DMS 273 (cell line): ENCODE data around the gene ACTR6.
"Not testable (repeated sequence)": the region's sequence is repeated elsewhere in the genome, so short reads cannot be mapped to it uniquely, and the experiment has no call there.

Source experiments
- DNase-seq: peaks from one replicate; lab custom pipeline; 2025; ENCODE audit not compliant: unreplicated experiment; lab: John Stamatoyannopoulos, UW

ACTR6 gene

DNA sequence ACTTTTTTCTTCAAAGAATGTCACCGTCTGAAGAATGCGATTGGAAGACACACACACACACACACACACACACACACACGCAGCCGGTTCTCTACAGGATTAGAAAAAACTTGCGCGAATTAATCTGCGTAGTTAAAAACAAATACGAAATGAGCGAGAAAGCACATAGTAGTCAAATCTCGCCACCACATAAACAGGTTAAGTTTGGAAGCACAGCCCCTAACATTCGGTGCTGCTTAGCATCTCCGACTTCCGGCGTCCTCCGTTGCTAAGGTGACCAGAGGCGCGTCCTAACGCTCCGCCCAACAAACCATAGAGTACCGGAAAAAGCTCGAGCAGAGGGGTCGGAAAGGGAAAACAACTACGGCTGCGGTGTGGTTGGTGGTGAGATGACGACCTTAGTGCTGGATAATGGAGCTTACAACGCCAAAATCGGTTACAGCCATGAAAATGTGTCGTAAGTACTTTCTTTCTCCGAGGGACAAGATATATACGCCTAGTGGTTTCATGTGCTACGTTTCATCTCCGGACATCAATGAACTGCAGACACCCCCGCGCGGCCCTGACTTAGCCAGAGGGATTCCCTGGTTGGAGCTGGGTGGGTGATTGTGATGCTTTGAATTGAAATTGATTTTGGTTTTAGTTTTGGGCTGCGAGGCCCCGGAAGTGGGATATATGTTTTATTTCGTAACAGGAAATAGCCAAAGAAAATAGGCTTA, at the start of gene ACTR6:
Gene ACTR6 (plus strand): TSS at position 353 of the 719 bp plus-strand sequence. CDS start 37 bp downstream, at position 390.
- peak; percentile 97 for DNase-seq

DNA sequence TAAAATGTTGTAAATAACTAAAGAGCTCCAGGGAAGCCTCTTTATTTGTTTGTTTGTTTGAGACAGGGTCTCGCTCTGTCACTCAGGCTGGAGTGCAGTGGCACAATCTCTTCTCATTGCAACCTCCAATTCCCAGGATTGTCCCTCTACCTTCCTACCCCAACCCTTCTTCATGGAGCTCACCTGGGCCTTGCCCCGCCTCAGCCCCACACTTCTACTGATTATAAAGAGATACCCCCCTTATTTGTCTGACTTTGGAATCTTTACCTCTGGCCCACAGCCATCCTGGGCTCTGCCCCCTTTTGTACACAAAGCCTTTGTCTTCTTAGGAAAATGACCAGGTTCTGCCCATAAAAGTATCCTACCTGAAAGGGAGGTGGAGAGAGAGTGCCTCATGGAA, 48.8 kb upstream of the ACTR6 start:
- DNase-seq = no peak

DNA sequence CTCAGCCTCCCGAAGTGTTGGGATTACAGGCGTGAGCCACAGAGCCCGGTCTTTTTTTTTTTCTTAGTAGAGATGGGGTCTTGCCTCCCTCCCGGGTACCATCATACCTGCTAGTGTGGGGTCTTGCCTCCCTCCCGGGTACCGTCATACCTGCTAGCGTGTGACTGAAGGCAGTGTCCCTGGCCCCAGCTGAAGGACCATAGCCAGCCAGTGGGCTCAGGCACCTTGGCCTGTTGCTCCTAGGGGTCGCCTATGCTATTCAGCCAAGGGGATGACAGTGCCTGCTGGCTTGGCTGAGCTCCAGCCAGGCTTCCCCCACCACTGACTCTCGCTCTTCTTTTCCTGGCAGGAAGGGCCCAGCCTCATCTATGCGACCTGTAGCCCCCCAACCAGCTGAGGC, 47.5 kb upstream of the ACTR6 start:
- DNase-seq = no peak

DNA sequence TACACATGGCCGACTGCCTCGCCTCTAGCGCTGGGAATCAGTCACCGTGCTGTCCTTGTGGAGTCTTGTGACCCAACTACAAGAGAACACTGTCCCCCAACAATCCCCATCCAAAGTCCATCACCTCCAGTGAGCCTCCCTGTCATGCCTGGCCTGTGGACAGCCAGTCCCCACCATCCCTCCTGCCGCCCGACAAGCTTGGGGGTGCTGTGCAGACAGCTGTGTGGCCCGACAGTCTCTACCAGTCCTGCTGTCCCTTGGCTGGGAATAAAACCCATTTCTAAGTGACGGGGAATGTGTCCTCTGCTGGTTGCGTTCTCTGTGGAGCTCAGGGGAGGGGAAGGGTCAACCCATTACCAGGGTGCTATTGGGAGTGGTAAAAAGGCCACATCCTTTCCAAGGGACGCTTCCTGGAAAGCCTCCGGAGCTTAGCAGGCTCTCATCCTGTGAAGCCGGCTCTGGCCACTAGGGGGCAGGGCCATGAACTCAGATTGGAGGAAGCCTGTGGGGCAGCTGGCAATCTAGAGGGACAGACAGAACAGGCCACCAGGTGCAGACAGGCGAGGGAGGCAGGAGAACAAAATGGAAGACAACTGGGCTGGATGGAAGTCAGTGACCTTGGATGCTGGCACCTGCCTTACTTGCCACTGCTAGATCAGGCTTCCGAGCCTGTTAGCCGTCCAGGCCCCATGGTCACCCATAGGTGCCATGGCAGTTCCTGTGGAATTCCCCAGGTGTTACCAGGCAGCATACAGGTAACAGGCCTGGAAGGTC, 46.0 kb upstream of the ACTR6 start:
- DNase-seq = peak; percentile 81

DNA sequence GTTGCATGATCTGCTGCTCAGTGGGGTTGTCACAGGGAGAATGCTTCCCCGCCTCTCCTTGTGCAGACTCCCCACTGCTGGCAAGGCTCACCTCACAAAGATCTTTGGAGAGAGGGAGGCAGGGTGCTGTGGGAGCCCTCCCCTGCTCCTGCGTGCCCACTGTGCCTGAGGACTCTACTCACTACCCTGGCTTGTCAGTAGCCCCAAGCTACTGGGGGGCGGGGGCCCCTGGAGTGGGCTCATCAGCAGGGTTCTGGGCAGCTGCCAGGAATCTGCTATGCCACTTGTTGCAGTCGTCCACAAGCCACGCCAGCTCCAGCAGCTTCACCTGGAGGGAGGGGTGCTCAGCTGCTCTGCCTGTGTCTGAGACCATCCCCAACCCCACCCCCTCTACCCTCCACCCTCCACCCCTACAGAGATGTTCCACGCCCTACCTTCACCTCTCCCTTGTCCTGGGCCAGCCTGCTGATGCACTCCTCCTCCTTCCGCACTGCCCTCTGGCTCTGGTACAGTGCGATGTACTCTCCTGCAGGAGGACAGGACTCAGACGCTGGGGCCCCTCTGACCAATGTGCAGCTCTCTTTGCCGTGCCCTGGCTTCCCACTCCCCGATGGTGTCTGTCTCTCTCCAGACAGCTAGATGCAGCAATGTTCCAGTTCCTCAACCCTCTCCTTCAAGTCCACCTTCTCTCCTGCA, 43.7 kb upstream of the ACTR6 start:
- DNase-seq = peak; percentile 8

DNA sequence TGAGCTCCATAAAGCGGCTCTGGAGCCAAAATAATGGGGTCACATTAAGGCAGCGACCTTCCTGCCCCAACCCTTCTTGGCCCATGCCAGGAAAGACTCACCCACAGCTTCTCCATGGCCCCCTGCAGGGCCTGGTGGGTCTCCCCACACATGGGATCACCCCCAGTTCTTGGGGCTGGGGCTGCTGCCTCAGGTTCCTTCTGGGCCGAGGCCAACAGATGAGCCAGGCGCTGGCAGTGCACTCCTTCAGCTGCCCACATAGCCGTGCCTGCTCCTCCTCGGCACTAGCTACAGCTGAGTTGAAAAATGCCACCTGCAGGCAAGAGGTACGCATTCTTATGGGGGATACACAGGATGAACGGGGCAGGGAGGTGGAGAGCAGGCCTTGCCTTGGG, 43.2 kb upstream of the ACTR6 start:
- no peak for DNase-seq

DNA sequence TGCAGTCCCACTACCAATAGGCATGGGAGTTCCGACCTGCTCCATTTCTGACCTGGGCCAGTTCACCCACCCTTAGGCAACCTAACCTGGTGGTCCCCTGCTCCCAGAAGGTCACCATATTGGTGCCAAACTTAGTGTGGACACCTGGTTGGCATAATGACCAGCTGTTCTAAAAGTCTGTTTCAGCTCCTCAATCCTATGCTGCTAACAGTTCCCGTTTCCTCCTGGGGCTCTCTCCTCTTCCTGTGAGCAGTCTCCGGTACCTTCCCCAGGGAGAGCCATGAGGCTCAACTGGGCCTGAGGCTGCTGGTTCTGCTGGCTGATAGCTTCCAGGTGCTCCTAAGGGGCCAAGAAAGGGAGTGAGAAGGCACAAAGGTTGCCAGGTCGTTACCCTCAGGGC, 42.1 kb upstream of the ACTR6 start:
- no peak for DNase-seq

DNA sequence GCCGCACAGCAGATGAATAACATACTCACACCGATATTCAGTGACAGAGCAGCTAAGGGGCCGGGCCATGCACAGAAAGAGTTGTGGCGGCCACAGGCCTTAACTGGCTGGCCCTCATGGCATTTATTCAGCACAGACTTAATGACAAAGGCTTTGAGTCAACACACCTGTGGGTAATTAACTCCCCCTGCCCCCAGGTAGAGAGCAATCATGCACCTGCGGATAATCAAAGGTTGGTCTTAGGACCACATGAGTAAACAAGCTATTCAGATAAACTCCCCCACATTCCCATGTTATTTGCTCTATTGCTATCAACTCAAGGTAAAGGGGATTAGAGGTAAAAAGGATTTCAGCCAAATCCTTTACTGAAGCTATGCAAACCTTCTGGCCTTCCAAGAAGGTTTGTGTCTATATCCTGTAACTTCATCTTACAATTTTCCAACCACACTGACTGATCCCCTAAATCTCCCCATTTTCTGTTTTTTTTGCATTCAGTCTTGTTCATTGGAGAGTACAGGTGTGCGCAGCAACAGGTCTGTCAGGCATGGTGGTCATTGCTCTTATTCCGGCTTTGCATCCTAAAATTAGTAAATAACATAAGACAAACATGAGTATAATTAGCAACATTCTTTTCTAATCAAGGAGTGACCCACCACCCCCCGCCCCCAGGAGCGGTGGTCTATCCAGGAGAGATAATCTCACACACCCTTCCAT, 41.1 kb upstream of the ACTR6 start:
- DNase-seq = no peak

DNA sequence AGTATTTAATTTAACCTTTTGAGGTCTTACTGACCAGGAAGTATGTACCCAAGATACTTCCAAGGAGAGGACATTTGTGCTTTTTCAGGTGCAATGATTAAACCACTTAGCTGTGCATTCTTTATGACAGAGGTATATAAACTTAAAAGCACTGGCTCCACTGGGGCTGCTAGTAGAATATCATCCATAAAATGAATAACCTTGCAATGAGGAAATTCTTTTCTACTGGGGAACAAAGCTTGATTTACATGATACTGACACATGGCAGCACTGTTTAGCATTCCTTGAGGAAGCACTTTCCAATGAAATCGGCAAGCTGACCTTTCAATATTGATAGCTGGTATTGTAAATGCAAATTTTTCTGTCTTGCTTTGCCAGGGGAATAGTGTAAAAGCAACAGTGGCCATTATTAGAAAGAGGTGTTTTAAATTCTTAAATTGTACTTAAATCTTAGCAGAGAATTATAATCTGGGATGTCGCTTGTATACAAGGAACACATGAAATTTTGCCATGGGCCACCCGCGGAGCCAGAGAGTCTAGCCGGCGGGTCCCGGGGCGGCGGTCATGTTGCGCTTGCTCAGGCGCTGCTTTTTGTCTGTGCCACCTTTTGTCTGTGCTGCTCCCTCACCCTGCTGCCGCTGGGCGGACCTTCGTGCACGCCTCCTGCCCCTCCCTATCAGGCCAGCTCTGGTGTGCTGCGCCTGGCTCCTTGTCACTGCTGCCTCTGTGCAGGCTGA, 37.0 kb upstream of the ACTR6 start:
- peak; percentile 88 for DNase-seq

DNA sequence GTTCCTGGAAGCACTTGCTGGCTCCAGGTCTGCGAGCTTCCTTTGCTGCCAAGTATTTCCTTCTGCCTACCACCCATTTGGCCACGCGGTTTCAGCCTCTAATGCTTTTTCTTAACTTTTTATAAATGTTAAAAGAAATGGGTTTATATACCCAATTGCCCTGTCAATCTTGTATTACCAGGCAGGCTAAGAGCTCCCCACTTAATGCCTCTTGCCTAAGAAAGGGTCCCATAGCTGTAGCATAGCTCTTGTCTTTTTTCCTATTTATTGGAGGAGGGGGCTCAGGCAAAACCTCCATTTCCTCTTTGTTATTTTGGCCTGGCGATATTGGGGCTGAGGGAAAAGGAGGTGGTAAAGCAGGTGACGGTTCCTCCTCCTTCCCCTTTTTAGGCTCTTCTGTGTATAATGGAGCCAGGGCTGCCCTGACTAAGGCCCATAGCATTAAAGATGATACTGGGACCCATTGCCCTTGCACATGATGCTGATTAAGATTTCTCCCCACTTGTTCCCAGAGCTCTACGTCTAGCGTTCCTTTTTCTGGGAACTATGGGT, 36.4 kb upstream of the ACTR6 start:
- no peak for DNase-seq

DNA sequence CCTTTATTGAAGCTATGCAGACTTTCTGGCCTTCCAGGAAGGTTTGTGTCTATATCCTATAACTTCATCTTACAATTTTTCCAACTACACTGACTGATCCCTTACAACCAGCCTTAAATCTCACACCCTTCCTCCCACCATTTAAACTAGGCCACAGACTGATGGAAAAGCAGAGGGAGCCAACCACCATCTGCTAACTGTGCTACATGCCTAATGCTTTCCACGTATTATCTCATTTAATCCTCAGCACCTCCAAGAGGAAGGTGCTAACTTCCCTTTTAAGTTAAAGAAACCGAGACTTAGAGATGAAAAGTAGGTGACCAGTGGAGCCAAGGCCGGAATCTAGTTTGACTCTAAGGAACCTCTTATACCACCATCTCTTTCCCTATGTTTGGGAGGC, 35.3 kb upstream of the ACTR6 start:
- no peak for DNase-seq

DNA sequence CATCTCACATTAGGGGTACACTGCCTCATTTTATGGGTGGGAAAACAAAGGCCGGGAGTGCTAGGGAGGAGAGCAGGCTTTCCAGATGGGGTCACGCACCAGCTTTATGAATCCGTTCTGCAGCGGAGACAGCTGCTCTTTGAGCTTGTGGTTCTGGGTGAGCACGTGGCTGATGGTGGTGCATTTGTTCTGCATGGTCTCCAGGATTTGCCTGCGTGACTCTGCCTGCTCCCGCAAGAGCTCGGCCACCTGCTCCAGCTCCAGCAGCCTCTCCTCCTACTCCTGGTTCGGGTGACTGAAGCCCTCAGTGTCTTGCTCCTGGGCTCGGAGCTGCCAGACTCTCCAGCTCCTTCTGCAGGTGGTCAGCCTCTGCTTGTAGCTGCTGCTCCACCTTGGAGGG, 34.4 kb upstream of the ACTR6 start:
- DNase-seq = no peak

DNA sequence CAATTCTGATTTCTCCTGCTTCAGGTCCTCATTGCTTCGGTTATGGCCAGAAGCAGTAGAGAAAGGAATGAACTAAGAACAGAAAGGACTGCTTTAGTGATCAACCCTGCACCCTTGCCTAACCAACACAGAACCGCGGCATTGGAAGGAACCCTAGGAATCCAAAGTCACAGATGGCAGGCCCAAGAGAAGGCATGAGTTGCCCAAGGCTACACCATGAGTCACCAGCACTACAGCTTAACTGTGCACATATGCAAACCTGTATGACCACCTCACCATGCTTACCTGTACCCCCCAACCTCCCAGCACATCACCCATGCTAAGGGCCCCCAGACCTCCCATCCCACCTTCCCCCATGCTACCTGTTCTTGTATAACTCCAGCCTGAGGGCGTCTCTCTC, 32.1 kb upstream of the ACTR6 start:
- DNase-seq = no peak

DNA sequence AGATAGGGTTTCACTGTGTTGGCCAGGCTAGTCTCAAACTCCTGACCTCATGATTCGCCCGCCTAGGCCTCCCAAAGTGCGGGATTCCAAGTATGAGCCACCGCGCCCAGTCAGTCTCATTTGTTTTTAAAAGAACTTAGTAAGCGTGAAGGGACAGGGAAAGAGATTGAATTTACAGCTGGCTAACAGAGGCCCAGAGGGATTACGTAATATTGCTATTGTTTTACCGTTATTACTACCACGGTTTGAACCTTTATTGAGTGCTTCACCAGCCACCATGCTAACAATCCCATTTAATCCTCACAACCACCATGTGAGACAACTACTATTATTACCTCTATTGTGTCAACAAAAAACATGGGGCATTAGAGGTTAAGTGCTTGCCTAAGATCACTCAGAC, 31.3 kb upstream of the ACTR6 start:
- DNase-seq = no peak

DNA sequence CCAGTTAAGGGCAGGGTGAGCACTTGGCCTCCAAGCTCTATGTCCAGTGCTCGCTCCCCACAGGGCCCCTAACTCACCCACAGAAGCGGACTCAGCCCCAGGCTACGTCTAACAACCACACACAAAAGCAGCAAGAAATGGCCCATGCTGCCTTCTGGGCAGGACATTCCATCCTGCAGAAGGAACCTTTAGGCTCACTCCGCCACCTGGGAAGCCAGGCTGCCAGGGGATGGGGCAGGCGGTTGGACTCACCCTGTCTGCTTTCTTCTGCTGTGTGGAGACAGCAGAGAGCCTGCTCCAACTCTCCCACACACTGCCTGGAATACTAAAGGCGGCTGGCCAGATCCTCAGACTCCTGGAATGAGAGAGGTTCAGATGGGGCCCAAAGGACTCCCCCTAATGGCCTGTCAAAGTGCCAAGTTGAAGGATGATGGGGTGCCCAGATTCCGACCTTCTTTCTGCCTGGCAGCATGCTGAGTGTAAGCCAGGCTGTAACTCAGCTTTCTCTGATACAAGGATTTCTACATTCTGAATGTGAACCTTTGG, 30.2 kb upstream of the ACTR6 start:
- no peak for DNase-seq

DNA sequence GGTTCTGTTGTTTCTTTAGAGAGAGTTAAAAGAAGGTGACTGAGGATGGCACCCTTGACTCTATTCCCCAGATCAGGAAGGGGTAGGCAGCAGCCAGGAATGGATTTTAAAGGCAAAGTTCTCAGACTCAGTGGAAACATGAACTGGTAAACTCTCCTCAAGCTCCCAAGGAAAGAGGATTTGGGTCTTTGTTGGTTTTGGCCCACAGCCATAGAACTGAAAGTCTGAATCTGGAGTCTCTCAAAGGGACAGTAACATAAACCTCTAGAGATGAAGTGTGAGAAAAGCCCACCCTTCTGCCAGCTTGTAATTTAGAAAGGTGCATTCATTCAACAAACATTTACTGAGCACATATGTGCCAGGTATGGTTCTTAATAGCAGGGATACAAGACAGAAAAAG, 29.4 kb upstream of the ACTR6 start:
- no peak for DNase-seq

DNA sequence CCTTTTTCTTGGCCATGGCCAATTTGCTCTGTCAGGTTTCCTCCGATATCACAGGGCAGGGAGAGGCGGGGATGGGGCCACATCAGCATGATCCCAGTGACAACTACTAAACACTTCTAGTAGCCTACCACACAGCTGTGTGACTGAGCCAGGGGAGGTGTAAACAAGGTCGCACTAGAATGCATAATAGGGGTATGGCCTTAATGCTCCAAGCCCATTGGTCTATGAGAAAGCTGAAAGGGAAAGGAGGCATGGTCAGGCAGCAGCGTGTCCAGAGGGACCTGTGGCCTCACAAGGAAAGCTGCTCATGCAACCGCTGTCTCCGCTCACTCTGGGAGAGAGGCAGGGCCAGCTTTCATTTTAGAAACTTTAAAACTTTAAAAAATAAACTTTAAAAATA, 27.5 kb upstream of the ACTR6 start:
- no peak for DNase-seq

DNA sequence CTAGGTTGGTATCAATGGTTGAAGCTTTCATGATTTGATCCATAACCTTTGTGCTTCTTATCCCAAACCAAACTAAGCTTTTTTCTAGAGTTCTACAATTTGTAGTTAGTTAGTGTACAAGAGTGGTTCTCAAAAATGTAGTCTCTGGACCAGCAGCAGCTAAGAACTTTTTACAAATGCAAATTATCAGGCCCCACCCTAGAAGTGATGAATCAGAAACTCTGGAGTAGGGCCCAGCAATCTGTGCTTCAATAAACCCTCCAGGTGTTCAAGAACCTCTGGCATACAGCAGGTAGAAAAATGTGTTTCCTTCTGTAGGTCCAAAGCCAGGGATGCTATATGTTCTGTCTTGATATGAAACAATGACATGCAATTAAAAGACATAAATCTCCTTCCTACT, 26.1 kb upstream of the ACTR6 start:
- no peak for DNase-seq

DNA sequence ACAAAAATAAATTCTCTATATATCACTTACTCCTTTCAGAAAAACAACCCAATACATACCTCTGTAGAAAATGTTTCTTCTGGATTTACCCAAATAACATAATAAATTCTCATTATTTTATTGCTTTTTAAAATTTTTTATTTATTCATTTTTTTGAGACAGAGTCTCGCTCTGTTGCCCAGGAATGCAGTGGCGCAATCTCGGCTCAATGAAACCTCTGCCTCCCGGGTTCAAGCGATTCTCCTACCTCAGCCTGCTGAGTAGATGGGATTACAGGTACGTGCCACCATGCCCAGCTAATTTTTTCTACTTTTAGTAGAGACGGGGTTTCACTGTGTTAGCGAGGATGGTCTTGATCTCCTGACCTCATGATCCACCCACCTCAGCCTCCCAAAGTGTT, 24.1 kb upstream of the ACTR6 start:
- not testable (repeated sequence) for DNase-seq

DNA sequence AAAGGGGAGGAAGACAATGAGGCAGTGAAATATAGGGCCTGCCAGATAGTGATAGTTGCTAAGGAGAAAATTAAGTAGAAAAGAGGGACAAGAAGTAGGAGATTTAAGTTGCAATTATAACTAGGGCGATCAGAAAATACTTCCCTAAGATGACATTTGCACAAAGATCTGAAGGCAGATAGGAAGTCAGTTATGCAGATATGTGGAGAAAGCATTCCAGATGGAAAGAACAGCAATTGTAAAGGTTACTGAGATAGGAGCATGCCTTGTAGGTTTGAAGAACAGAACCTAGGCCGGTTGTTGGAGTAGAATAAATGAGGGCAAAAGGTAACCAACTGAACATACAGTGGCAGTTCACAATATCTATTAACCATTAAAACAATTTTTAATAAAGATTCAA, 21.4 kb upstream of the ACTR6 start:
- no peak for DNase-seq
